ENCODE results near the gene FBXL7. TPM values are rescaled to one million over a fixed set of nuclear protein-coding genes. Genes with fewer than 3 reads are reported as not detected.
"Not testable (repeated sequence)": the region's sequence is repeated elsewhere in the genome, so short reads cannot be mapped to it uniquely, and the experiment has no call there.

Gene FBXL7
- total and polyA plus RNA-seq, 2 donors = 15.3 to 30.3 TPM

DNA sequence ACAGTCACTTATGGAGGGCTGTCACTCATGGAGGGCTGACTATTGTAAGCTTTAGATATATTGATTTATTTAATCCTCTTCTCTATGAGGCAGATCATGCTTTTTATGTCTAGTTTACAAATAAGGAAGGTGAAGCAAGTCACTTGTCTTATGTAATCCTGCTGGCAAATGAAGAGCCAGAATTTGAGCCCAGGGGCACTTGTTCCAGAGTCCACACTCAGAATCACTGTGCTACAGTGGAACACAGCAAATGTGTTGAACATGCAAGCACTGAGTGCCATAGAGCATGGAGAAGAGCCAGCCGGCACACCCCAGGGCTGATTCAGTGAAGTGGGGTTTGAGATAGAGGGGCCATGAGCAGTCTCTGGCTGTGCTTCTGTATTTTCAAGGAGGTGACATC lies 353.0 kb downstream of the FBXL7 start:
- no peaks in the 10 kb centered on the region for H3K4me1 ChIP-seq (ENCODE audit: insufficient read depth)
- no peaks in the 10 kb centered on the region for H3K36me3 ChIP-seq (ENCODE audit: insufficient read depth)
- H3K4me3 ChIP-seq (ENCODE audit: low read depth, low read length) = no peak overlapping the region
- 100% methylated on average over 1 of the region's 1 CpG for WGBS
- H3K27ac ChIP-seq (ENCODE audit: low read depth) = no peak overlapping the region
- no peak for DNase-seq (ENCODE audit: extremely low spot score)

DNA sequence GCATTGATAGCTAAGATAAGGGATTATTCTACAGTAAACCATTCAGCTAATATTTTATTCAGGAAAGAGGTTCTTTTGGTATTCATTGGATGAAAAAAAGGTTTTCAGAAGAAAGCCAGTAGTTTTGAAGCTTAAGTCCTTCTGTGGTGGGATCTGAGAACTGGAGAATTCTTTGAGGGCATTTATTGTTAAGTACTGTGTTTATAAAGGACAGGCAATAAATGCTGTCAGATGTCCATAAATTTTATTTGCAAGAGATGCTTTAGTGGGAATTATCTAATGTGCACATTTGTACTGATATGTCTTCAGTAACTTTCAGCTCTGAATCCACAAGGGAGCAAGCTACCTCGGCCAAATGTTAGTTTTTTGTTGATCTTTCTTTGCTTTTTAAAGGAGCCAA lies 358.3 kb downstream of the FBXL7 start:
- 26% methylated on average over 1 of the region's 1 CpG for WGBS
- Histone ChIP-seq H3K4me3 (ENCODE audit: low read depth, low read length) (no peak overlapping the region), H3K27ac (ENCODE audit: low read depth) (no peak overlapping the region), H3K36me3 (ENCODE audit: insufficient read depth) (no peaks in the 10 kb centered on the region), H3K4me1 (ENCODE audit: insufficient read depth) (no peaks in the 10 kb centered on the region)
- DNase-seq (ENCODE audit: extremely low spot score) = no peak

DNA sequence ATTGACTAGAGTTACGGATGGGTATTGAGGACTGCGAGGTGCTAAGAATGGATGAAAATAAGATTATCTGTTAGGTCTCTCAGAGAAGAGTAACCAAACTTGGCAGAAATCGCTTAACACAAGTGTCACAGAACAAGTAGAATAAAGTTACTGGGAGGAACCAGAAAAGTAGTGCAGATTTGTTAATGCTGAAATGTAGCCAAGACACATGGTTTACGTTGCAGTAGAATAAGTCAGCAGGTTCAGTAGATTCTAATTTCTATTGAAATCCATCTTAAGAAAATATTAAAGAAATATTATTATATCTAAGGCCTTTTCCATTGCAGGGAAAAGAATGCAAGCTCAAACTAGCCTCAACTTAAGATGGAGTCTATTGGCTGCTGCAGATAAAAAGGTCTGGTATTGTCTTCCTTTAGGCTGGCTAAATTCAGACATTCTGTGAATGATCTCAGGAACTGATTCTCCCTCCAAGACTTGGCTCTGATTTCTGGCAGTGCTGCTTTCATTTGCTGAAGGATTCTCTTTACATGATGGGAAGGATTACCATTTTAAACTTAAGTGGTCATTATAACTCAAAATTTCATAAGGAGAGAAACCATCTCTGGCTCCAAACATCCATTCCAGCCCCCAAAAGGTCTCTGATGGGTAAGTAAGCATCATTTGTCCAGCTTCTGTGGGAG lies 364.7 kb downstream of the FBXL7 start:
- no peak for DNase-seq (ENCODE audit: extremely low spot score)
- H3K4me3 ChIP-seq (ENCODE audit: low read depth, low read length) = no peak overlapping the region
- no peaks in the 10 kb centered on the region for H3K4me1 ChIP-seq (ENCODE audit: insufficient read depth)
- H3K36me3 ChIP-seq (ENCODE audit: insufficient read depth) = no peaks in the 10 kb centered on the region
- WGBS = 80% methylated on average over 4 of the region's 4 CpGs
- no peak overlapping the region for H3K27ac ChIP-seq (ENCODE audit: low read depth)

DNA sequence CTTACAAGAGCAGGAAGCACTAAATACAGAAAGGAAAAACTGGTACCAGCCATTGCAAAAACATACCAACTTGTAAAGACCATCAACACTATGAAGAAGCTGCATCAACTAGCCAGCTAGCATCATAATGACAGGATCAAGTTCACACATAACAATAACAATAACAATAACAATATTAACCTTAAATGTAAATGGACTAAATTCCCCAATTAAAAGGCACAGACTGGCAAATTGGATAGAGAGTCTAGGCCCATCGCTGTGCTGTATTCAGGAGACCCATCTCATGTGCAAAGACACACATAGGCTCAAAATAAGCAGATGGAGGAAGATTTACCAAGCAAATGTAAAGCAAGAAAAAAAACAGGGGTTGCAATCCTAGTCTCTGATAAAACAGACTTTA lies 372.3 kb downstream of the FBXL7 start:
- not testable (repeated sequence) for H3K36me3 ChIP-seq (ENCODE audit: insufficient read depth); H3K4me1 ChIP-seq (ENCODE audit: insufficient read depth); DNase-seq (ENCODE audit: extremely low spot score); H3K27ac ChIP-seq (ENCODE audit: low read depth); H3K4me3 ChIP-seq (ENCODE audit: low read depth, low read length)
- 97% methylated on average over 1 of the region's 1 CpG for WGBS

DNA sequence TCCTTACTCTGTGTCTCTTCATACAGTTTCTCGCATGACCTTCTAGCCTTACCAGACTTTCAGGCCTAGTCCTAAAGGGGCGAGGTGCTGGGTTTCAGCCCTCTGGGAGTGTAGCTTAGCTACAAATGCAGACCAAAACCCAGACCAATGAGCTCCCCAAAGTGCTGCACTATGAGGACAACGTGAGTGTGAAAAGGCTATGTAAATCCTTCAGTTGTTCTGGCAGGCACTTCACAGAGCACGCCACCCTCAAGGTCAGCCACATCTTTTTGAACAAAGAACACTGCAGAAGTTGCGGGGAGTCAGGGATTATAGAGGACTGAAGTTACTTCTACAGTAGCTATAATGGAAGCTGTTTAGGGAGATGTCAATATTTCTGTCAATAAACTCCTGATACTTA lies 377.9 kb downstream of the FBXL7 start:
- no peaks in the 10 kb centered on the region for H3K36me3 ChIP-seq (ENCODE audit: insufficient read depth)
- WGBS = 85% methylated on average over 5 of the region's 5 CpGs
- H3K27ac ChIP-seq (ENCODE audit: low read depth) = no peak overlapping the region
- H3K4me1 ChIP-seq (ENCODE audit: insufficient read depth) = no peaks in the 10 kb centered on the region
- no peak for DNase-seq (ENCODE audit: extremely low spot score)
- no peak overlapping the region for H3K4me3 ChIP-seq (ENCODE audit: low read depth, low read length)

DNA sequence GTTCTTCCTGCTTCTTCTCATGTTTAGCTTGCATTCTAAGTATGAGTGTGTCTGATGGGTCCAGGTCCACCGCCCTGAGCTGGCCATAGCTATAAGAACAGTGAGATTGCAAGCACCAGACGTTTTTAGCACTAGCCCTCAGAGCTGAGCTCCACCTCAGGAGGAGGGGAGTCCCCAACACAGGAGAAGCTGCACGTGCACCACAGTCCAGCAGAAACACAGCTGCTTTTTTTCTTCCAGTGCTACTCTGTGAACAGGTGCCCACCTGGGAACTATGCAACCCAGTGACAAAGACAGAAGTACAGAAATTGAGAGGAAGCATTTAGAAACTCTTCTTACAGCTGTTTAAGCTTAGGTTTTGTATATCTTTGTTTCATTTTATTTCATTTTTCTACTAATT lies 380.2 kb downstream of the FBXL7 start:
- WGBS = 61% methylated on average over 3 of the region's 3 CpGs
- Histone ChIP-seq H3K4me3 (ENCODE audit: low read depth, low read length) (no peak overlapping the region), H3K36me3 (ENCODE audit: insufficient read depth) (no peaks in the 10 kb centered on the region), H3K4me1 (ENCODE audit: insufficient read depth) (no peaks in the 10 kb centered on the region), H3K27ac (ENCODE audit: low read depth) (no peak overlapping the region)
- DNase-seq (ENCODE audit: extremely low spot score) = no peak

DNA sequence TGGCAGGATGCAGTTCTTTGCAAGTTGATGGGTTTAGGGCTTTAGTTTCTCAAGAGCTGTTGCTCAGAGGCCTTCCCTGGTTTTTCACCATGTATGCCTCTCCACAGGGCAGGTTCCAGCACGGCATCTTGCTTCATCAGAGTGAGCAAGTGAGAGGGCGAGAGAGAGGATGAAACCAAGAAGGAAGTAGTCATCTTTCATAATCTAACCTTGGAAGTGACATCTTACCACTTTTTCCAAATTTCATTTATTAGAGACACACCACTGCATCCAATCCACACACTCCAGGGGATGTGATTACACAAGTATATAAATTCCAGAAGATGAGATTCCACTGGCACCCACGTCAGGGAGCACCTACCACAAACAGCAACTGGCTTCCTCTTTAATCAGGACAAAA lies 385.2 kb downstream of the FBXL7 start:
- no peaks in the 10 kb centered on the region for H3K4me1 ChIP-seq (ENCODE audit: insufficient read depth)
- DNase-seq (ENCODE audit: extremely low spot score) = no peak
- WGBS = 95% methylated on average over 3 of the region's 3 CpGs
- H3K4me3 ChIP-seq (ENCODE audit: low read depth, low read length) = no peak overlapping the region
- H3K27ac ChIP-seq (ENCODE audit: low read depth) = no peak overlapping the region
- no peaks in the 10 kb centered on the region for H3K36me3 ChIP-seq (ENCODE audit: insufficient read depth)

DNA sequence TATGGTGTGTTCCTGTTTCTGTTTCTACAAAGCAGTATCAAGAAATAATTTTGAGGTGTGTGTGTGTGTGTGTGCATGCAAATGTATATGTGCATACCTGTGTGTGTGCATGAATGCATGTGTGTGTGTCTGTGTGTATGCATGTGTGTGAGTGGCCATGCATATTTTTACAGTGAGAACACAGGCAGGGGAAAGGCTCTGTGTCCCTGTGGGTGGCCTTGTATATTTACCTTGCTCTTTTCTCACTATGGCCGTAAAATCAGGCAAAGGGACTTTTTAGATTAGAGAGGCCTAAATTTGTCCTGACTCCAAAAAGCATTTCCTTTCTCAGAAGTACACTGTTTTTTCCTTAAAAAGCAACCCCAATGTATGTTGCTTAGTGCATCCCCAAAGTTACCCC lies 386.2 kb downstream of the FBXL7 start:
- Histone ChIP-seq H3K4me3 (ENCODE audit: low read depth, low read length) (no peak overlapping the region), H3K27ac (ENCODE audit: low read depth) (no peak overlapping the region), H3K36me3 (ENCODE audit: insufficient read depth) (no peaks in the 10 kb centered on the region), H3K4me1 (ENCODE audit: insufficient read depth) (no peaks in the 10 kb centered on the region)
- DNase-seq (ENCODE audit: extremely low spot score) = no peak
- 39% methylated on average over 1 of the region's 1 CpG for WGBS

DNA sequence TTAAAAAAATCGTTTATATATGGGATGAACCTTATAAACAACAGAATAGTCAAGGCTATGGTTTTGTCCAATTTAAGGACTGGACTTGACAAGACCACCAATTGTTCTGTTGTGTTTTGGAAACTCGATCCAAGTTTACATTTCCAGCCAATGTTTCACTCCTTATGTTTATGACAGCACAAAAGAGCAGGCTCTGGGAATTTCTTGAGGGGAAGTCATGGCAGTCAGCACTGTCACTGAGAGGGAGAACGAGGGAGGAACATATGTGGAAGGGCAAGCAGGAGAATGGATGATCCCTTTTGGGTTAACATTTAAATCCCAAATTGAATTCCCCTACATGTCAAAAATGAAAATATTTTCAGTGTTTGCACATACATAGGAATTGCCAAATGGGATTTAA lies 387.1 kb downstream of the FBXL7 start:
- no peaks in the 10 kb centered on the region for H3K36me3 ChIP-seq (ENCODE audit: insufficient read depth)
- no peak overlapping the region for H3K27ac ChIP-seq (ENCODE audit: low read depth)
- H3K4me1 ChIP-seq (ENCODE audit: insufficient read depth) = no peaks in the 10 kb centered on the region
- no peak overlapping the region for H3K4me3 ChIP-seq (ENCODE audit: low read depth, low read length)
- no peak for DNase-seq (ENCODE audit: extremely low spot score)
- WGBS = 19% methylated on average over 3 of the region's 3 CpGs

DNA sequence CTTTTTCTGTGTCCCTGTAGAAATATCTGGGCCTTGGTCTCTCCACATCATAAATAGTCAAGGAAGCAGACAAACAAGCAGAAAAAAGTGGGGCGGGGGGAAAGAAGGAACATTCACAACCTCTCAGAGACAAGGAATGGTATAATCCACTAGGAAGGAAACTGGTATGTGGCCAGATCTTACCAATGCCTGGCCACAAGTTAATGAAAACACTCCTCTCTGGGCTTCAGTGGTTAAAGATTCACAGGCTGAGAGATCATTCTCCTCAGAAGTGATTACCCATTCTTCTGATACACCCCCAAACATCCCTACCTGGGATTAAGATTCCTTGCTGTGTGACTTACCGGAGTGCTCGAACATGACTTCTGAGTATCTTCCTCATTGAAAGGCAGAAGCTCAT lies 389.0 kb downstream of the FBXL7 start:
- WGBS = 95% methylated on average over 3 of the region's 3 CpGs
- no peak overlapping the region for H3K4me3 ChIP-seq (ENCODE audit: low read depth, low read length)
- DNase-seq (ENCODE audit: extremely low spot score) = no peak
- H3K27ac ChIP-seq (ENCODE audit: low read depth) = no peak overlapping the region
- H3K4me1 ChIP-seq (ENCODE audit: insufficient read depth) = no peaks in the 10 kb centered on the region
- H3K36me3 ChIP-seq (ENCODE audit: insufficient read depth) = no peaks in the 10 kb centered on the region

DNA sequence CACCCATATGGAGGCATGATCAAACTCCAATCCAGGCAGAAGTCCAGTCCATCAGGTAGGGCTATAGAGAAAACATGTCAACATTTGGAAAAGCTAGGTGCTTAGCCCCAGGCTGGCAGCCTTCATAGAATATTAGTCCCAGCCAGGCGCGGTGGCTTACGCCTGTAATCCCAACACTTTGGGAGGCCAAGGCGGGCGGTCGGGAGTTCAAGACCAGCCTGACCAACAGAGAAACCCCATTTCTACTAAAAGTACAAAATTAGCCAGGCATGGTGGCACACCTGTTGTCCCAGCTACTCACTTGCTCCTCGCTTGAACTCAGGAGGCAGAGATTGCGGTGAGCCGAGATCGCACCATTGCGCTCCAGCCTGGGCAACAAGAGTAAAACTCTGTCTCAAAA lies 393.9 kb downstream of the FBXL7 start:
- H3K4me1 ChIP-seq (ENCODE audit: insufficient read depth) = no peaks in the 10 kb centered on the region
- no peak for DNase-seq (ENCODE audit: extremely low spot score)
- no peak overlapping the region for H3K27ac ChIP-seq (ENCODE audit: low read depth)
- H3K4me3 ChIP-seq (ENCODE audit: low read depth, low read length) = no peak overlapping the region
- 99% methylated on average over 11 of the region's 11 CpGs for WGBS
- no peaks in the 10 kb centered on the region for H3K36me3 ChIP-seq (ENCODE audit: insufficient read depth)

DNA sequence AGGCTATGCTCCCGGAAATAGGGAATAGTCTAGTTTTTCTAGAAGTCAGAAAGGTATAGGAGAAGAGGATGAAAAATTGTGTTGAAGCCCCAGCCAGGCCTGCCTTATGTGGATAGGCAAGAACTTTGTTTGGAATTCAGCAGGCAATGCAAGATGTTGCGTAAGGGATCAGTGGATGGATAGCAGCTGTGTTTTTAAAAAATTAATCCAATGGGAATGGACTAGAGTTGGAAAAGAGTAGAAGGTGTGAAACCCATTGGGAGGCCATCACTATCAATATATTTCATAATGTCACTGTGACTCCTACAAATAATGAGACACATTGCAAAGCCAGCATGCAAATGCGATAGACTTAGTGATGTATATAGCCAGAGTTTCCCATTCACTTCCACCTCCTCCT lies 397.7 kb downstream of the FBXL7 start:
- Histone ChIP-seq H3K27ac (ENCODE audit: low read depth) (no peak overlapping the region), H3K36me3 (ENCODE audit: insufficient read depth) (no peaks in the 10 kb centered on the region), H3K4me1 (ENCODE audit: insufficient read depth) (no peaks in the 10 kb centered on the region), H3K4me3 (ENCODE audit: low read depth, low read length) (no peak overlapping the region)
- WGBS = 87% methylated on average over 3 of the region's 3 CpGs
- DNase-seq (ENCODE audit: extremely low spot score) = no peak

DNA sequence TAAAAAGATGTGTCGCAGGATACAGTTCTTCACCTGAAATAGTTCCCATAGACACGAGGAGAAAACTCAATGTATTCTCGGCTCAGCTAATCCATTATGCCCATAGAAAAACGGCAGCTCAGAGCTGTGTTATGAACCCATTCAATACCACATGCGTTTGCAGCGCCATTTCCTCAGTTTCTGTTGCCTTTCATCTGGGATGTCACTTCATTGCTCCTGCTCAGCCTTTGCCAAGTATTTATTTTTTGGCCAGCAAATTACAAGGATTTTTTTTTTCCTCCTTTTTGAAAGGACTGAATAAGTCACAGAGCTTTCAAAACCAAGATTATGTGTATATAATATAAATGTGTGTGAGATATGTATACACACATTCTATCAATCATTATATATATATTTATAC lies 398.7 kb downstream of the FBXL7 start:
- no peak for DNase-seq (ENCODE audit: extremely low spot score)
- Histone ChIP-seq H3K4me1 (ENCODE audit: insufficient read depth) (no peaks in the 10 kb centered on the region), H3K4me3 (ENCODE audit: low read depth, low read length) (no peak overlapping the region), H3K36me3 (ENCODE audit: insufficient read depth) (no peaks in the 10 kb centered on the region), H3K27ac (ENCODE audit: low read depth) (no peak overlapping the region)
- WGBS = 93% methylated on average over 6 of the region's 6 CpGs

DNA sequence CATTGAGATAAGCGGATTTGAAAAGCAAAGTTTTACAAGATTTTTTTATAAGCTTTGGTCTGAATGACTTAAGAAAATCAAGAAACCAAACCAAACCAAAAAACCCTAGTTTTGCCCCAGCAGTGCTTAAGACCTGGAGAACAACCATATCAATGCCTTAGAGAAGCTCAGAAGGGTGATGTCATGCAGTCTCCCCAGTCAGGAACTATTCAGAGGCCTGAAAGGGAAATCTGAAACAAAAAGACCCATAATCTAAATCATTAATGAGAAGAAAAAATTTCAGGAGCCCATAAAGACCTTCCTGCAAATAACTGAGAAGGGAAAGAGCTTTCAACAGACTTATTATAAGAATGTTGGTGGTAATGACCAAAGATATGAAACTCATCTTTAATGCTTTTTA lies 399.5 kb downstream of the FBXL7 start:
- WGBS = 96% methylated on average over 1 of the region's 1 CpG
- no peaks in the 10 kb centered on the region for H3K36me3 ChIP-seq (ENCODE audit: insufficient read depth)
- no peaks in the 10 kb centered on the region for H3K4me1 ChIP-seq (ENCODE audit: insufficient read depth)
- DNase-seq (ENCODE audit: extremely low spot score) = no peak
- H3K27ac ChIP-seq (ENCODE audit: low read depth) = no peak overlapping the region
- no peak overlapping the region for H3K4me3 ChIP-seq (ENCODE audit: low read depth, low read length)

DNA sequence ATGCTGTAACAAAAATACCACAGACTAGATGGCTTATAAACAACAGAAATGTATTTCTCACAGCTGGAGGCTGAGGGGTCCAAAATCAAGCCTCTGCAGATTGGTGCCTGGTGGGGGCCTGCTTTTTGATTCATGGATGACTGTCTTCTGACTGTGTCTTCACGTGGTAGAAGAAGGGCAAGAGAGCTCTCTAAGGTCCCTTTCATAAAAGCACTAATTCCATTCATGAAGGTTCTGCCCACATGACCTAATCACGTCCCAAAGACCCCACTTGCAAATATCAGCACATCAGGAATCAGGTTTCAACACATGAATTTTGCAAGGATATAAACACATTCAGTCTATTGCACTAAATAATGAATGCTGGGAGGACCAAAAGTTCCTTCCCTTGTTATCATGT lies 401.2 kb downstream of the FBXL7 start:
- Histone ChIP-seq H3K4me1 (ENCODE audit: insufficient read depth) (no peaks in the 10 kb centered on the region), H3K4me3 (ENCODE audit: low read depth, low read length) (no peak overlapping the region), H3K27ac (ENCODE audit: low read depth) (no peak overlapping the region), H3K36me3 (ENCODE audit: insufficient read depth) (no peaks in the 10 kb centered on the region)
- DNase-seq (ENCODE audit: extremely low spot score) = no peak
- WGBS = 65% methylated on average over 2 of the region's 2 CpGs
